HG02763 (cell line): ENCODE measurements around the gene ZDHHC20.

Experiments
- ATAC-seq: cut with Tn5 transposase; IDR thresholded peaks from one replicate; pipeline ENCODE4 v1.9.1; 2021; ENCODE audit warnings: mild to moderate bottlenecking, moderate library complexity; ENCODE audit not compliant: unreplicated experiment

The ZDHHC20 gene

GRCh38 chr13:21362741-21363140 lies 96.4 kb downstream of the ZDHHC20 start:
- ATAC-seq: no peak

GRCh38 chr13:21361706-21362105 lies 97.4 kb downstream of the ZDHHC20 start:
- ATAC-seq: no peak

- no peak for ATAC-seq
These were observed 98.0 kb downstream of the ZDHHC20 start for GRCh38 chr13:21361123-21361522.

GRCh38 chr13:21360463-21360862 lies 98.6 kb downstream of the ZDHHC20 start:
- ATAC-seq: no peak

GRCh38 chr13:21359855-21360254 lies 99.2 kb downstream of the ZDHHC20 start:
- ATAC-seq: no peak

GRCh38 chr13:21355304-21355703 lies 103.8 kb downstream of the ZDHHC20 start:
- no peak for ATAC-seq

GRCh38 chr13:21354721-21355120 lies 104.4 kb downstream of the ZDHHC20 start:
- no peak for ATAC-seq

GRCh38 chr13:21348488-21349120 lies 110.5 kb downstream of the ZDHHC20 start:
- ATAC-seq: no peak

GRCh38 chr13:21347753-21348318 lies 111.3 kb downstream of the ZDHHC20 start:
- ATAC-seq: no peak

GRCh38 chr13:21344662-21345176 lies 114.4 kb downstream of the ZDHHC20 start:
- no peak for ATAC-seq

GRCh38 chr13:21343659-21344058 lies 115.4 kb downstream of the ZDHHC20 start:
- no peak for ATAC-seq

- no peak for ATAC-seq
These were observed 116.2 kb downstream of the ZDHHC20 start for GRCh38 chr13:21342699-21343442.

GRCh38 chr13:21341637-21342422 lies 117.3 kb downstream of the ZDHHC20 start:
- ATAC-seq: no peak

- ATAC-seq: no peak
These were observed 120.3 kb downstream of the ZDHHC20 start for GRCh38 chr13:21338639-21339278.

GRCh38 chr13:21338156-21338555 lies 120.9 kb downstream of the ZDHHC20 start:
- no peak for ATAC-seq

GRCh38 chr13:21336609-21337349 lies 122.3 kb downstream of the ZDHHC20 start:
- no peak for ATAC-seq

- no peak for ATAC-seq
These were observed 125.9 kb downstream of the ZDHHC20 start for GRCh38 chr13:21333186-21333585.

- ATAC-seq: peak; percentile 74
These were observed 128.8 kb downstream of the ZDHHC20 start for GRCh38 chr13:21330126-21330861.

GRCh38 chr13:21328836-21329477 lies 130.1 kb downstream of the ZDHHC20 start:
- no peak for ATAC-seq
